GM19455 (cell line): ENCODE data around the gene SPIB.
"Not testable (repeated sequence)": the region's sequence is repeated elsewhere in the genome, so short reads cannot be mapped to it uniquely, and the experiment has no call there.

Source experiments
- ATAC-seq: cut with Tn5 transposase; IDR thresholded peaks from one replicate; pipeline ENCODE4 v1.9.1; 2021; ENCODE audit not compliant: unreplicated experiment

The SPIB gene

DNA sequence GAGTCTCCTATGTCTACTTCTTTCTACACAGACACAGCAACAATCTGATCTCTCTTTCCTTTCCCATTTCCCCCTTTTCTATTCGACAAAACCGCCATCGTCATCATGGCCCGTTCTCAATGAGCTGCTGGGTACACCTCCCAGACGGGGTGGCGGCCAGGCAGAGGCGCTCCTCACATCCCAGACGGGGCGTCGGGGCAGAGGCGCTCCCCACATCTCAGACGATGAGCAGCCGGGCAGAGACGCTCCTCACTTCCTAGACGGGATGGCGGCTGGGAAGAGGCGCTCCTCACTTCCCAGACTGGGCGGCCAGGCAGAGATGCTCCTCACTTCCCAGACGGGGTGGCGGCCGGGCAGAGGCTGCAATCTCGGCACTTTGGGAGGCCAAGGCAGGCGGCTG is 27.8 kb upstream of the SPIB start:
- ATAC-seq = not testable (repeated sequence)

DNA sequence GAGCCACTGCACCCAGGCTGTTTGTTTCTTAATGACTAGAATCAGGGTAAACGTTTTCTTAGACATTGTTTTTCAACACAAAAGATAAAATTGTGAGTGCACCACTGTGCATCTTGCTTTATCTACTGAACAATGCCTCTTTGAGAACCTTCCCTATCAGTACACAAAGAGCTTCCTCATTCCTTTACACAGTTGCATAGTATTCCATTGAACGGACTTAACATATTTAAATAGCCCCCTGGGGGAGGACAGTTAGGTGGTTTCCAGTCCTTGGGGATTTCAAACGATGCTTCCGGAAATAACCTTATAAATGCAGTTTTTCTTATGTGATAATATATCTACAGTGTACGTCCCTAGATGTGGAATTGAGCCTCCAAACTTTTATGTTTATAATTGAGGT is 26.0 kb upstream of the SPIB start:
- ATAC-seq = no peak

GRCh38 chr19:50393589-50393988 is 25.1 kb upstream of the SPIB start:
- no peak for ATAC-seq

GRCh38 chr19:50394017-50394416 is 24.7 kb upstream of the SPIB start:
- no peak for ATAC-seq

DNA sequence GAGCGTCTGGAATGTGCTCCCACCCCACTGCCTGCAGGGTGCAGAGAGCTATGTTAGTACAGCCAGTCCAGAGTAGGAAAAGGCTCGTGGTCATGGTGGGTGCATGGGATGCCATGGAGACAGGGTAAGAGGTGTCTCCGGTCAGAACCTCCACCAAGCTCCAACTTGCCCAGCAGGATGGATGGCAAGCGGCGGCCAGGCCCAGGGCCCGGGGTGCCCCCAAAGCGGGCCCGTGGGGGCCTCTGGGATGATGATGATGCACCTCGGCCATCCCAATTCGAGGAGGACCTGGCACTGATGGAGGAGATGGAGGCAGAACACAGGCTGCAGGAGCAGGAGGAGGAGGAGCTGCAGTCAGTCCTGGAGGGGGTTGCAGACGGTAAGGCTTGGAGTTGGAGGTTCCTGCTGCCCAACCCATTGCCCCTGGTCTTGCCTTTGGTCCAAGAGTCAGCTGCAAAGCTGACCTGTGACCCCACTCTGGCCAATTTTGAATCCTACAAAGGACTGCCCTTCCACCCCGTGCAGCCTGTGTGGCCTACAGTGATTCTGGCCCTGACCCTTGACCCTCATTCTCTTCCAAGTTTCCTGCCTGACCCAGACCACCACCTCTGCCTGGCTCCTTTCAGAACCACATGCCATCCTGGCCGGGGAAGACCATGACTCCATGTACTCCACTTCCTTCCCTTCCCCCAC is 19.9 kb upstream of the SPIB start:
- no peak for ATAC-seq

GRCh38 chr19:50399368-50399745 is 19.4 kb upstream of the SPIB start:
- no peak for ATAC-seq

DNA sequence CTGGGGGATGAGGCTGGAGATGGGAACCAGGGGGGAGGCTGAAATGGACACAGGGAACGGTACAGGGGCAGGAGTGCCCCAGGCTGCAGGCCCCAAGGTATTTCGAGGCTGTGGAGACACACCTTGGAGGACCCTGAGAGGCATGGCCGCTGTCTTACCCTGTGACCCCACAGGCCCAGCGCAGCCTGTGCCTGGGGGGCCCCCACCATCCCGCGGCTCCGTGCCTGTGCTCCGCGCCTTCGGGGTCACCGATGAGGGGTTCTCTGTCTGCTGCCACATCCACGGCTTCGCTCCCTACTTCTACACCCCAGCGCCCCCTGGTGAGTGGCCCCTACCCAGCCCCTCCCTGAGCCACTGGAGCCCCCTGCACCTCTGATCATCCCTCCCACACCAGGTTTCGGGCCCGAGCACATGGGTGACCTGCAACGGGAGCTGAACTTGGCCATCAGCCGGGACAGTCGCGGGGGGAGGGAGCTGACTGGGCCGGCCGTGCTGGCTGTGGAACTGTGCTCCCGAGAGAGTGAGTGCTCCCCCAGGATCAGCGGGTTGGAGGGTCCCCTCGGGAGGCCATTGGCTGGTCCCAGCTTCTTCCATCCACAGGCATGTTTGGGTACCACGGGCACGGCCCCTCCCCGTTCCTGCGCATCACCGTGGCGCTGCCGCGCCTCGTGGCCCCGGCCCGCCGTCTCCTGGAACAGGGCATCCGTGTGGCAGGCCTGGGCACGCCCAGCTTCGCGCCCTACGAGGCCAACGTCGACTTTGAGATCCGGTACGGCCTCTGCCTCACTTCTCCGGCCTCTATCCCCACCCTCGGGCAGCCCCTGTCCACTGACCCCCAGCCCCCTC is 16.9 kb upstream of the SPIB start:
- ATAC-seq = no peak

GRCh38 chr19:50402544-50403301 is 16.0 kb upstream of the SPIB start:
- no peak for ATAC-seq

- no peak for ATAC-seq
These were observed 12.4 kb upstream of the SPIB start for GRCh38 chr19:50406156-50406820.

GRCh38 chr19:50406829-50407228 is 11.9 kb upstream of the SPIB start:
- ATAC-seq = no peak

- no peak for ATAC-seq
These were observed 9.4 kb upstream of the SPIB start for GRCh38 chr19:50409347-50409746.

GRCh38 chr19:50410109-50410508 is 8.6 kb upstream of the SPIB start:
- ATAC-seq = no peak

DNA sequence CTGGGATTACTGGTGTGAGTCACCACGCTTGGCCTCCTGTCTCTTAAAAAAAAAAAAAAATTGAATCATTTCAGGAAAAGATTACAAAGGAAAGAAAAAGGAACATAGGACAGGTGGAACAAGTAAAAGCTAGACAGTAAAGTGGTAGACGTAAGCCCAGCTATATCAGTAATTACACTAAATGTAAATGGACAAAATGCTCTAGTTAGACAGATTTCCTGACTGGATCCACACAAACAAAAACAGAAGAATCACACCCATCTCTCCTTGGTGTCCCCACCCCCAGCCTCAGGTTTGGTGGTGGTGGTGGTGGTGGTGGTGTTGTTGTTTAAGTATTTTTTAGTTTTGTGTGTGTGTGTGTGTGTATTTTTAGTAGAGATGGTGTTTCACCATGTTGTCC is 6.3 kb upstream of the SPIB start:
- no peak for ATAC-seq

GRCh38 chr19:50413096-50413495 is 5.6 kb upstream of the SPIB start:
- no peak for ATAC-seq

DNA sequence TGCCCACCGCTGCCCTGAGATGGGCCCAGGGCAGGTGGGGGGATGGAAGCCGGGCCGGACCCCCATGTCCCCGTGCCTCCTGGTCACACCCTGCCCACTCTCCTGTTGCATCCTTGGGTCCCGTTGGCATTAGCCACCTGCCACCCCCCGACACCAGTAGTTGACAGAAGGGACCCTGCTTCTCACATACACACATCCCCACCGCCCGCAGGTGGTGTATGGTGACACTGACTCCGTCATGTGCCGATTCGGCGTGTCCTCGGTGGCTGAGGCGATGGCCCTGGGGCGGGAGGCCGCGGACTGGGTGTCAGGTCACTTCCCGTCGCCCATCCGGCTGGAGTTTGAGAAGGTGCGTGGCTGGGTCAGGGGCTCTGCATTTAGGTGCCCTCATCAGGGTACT is 5.2 kb upstream of the SPIB start:
- ATAC-seq = no peak

DNA sequence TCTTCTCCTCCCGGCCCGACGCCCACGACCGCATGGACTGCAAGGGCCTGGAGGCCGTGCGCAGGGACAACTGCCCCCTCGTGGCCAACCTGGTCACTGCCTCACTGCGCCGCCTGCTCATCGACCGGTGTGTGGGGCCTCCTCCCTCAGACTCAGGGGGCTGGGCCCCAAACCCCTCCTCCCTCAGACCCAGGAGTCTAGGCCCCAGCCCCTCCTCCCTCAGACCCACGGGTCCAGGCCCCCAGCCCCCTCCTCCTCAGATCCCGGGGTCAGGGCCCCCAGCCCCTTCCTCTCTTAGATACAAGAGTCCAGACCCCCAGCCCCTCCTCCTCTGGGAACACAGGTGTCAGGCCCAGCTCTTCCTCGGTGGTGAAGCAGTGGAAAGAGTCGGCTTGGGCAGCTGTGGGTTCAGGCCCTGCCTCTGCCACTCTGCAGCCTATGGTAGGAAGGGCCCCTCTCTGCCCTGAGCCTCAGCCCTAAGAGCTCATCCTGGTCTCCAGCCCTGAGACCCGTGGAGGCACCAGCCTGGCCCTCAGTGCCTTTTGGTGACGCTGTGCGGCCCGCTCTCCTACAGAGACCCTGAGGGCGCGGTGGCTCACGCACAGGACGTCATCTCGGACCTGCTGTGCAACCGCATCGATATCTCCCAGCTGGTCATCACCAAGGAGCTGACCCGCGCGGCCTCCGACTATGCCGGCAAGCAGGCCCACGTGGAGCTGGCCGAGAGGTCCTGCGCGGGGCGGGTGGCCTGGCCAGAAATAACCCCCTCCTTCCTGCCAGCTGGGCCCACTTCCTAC is 3.7 kb upstream of the SPIB start:
- ATAC-seq = no peak

DNA sequence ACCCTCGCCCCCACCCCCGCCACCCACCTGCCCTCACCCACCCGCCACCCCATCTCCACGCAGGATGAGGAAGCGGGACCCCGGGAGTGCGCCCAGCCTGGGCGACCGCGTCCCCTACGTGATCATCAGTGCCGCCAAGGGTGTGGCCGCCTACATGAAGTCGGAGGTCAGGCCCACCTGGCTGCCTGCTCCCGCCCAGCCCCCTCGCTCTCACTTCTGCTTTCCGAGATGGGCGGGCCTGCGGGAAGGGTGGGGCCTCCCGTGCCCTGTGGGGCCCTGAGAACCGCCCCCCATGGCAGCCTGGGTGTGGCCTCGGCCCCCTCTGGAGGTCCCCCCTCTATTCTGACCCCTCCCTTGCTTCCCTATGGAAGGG is 3.1 kb upstream of the SPIB start:
- peak; percentile 48 for ATAC-seq

DNA sequence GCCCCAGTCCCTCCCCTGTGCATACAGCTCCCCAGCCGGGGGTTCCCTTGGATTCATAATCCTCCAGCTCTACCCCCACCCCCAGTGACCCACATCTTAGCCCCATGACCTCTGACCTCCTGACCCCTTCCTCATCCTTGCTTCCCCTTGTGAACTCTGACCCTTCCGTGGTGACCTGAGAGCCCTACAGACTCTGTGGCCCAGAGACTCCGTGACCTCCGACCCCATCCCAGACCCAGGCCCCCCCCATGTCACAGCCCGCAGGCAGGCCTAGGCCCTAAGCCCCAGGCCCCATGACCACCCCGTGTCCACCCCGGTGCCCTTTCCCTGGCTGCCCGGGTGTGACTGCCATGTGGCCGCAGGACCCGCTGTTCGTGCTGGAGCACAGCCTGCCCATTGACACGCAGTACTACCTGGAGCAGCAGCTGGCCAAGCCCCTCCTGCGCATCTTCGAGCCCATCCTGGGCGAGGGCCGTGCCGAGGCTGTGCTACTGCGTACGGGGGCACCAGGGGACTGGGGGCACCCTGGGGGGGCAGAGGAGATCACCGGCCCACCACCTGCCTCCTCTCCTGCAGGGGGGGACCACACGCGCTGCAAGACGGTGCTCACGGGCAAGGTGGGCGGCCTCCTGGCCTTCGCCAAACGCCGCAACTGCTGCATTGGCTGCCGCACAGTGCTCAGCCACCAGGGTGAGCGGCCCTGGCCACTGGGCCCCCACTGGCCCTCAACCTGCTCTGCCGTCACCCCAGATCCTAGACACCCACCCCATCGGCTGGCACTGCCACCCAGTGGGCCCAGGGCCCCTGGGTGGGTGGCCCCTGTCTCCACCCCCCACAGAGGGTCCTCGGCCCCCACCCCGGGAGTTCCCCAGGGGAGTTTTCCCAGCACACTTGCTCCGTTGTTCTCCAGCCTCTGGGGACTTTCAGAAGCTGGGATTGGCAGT is 2.4 kb upstream of the SPIB start:
- ATAC-seq = no peak
